ENCODE measurements around the gene FAM131B.

FAM131B gene

GRCh38 chr7:143305423-143306070 is 57.0 kb downstream of the FAM131B start:
- no peak overlapping the region for H3K4me3 ChIP-seq (replicated peaks; ENCODE audit: low read depth, low read length)
- TF ChIP-seq, protein P1, sequence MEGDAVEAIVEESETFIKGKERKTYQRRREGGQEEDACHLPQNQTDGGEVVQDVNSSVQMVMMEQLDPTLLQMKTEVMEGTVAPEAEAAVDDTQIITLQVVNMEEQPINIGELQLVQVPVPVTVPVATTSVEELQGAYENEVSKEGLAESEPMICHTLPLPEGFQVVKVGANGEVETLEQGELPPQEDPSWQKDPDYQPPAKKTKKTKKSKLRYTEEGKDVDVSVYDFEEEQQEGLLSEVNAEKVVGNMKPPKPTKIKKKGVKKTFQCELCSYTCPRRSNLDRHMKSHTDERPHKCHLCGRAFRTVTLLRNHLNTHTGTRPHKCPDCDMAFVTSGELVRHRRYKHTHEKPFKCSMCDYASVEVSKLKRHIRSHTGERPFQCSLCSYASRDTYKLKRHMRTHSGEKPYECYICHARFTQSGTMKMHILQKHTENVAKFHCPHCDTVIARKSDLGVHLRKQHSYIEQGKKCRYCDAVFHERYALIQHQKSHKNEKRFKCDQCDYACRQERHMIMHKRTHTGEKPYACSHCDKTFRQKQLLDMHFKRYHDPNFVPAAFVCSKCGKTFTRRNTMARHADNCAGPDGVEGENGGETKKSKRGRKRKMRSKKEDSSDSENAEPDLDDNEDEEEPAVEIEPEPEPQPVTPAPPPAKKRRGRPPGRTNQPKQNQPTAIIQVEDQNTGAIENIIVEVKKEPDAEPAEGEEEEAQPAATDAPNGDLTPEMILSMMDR (IDR thresholded peaks at IDR 0.05; ENCODE audit: low read length, missing control alignments) = peak; percentile 76
- DNase-seq (ENCODE audit: low read depth) = peak; percentile 69

GRCh38 chr7:143304938-143305337 is 57.6 kb downstream of the FAM131B start:
- no peak overlapping the region for H3K4me3 ChIP-seq (replicated peaks; ENCODE audit: low read depth, low read length)
- no peak for DNase-seq (ENCODE audit: low read depth)
- TF ChIP-seq, protein P1 (IDR thresholded peaks at IDR 0.05; ENCODE audit: low read length, missing control alignments) = no peak

- DNase-seq (ENCODE audit: low read depth) = no peak
- TF ChIP-seq, protein P1 (IDR thresholded peaks at IDR 0.05; ENCODE audit: low read length, missing control alignments) = no peak
- H3K4me3 ChIP-seq (replicated peaks; ENCODE audit: low read depth, low read length) = no peak overlapping the region
Observed at GRCh38 chr7:143303733-143304132, 58.8 kb downstream of the FAM131B start.

All from fibroblast of pulmonary artery (primary cell).